ENCODE measurements around the gene HDAC4. TPM values are rescaled to one million over a fixed set of nuclear protein-coding genes. Genes with fewer than 3 reads are reported as not detected.

Gene HDAC4
- total and polyA plus RNA-seq, 2 experiments from 2014 or later = 8.1 to 41.8 TPM

- Histone ChIP-seq H3K9me2 (ENCODE audit: insufficient read depth) (no peaks in the 10 kb centered on the region), H3K4me3 (no peak overlapping the region), H3K4me1 (ENCODE audit: insufficient read depth) (0 out of 2 replicates have a peak, but pooled peaks cover 5% of the 10 kb centered on the region), H3K79me2 (replicated peaks; ENCODE audit: insufficient read depth) (no peaks in the 10 kb centered on the region), H4K20me1 (replicated peaks; ENCODE audit: insufficient read depth) (no peaks in the 10 kb centered on the region), H3F3A (replicated peaks; ENCODE audit: low read depth) (no peaks in the 10 kb centered on the region), H3K4me2 (no peak overlapping the region), H3K27me3 (ENCODE audit: insufficient read depth) (no peaks in the 10 kb centered on the region), H3K36me3 (ENCODE audit: insufficient read depth) (no peaks in the 10 kb centered on the region), H2AFZ (no peak overlapping the region), H3K27ac (ENCODE audit: low read depth) (no peak overlapping the region)
- ATAC-seq (no peak), DNase-seq (ENCODE audit: low spot score) (no peak)
- no peak overlapping the region for H3K4me3 Mint-ChIP-seq
- peaks cover 16% of the 10 kb centered on the region for H3K9me3 Mint-ChIP-seq
- H3K27me3 Mint-ChIP-seq (ENCODE audit: insufficient read depth, low read depth, poor library complexity) = peaks cover 16% of the 10 kb centered on the region
- TF ChIP-seq POLR2AphosphoS5 (IDR thresholded peaks at IDR 0.05; ENCODE audit: low read depth) = no peak
- TF ChIP-seq ZNF331 (CRISPR knock-in tag; IDR thresholded peaks at IDR 0.05; ENCODE audit: low read depth) = no peak
- no peak for TF ChIP-seq CTCF (conservative IDR thresholded peaks at IDR 0.05; ENCODE audit: low read depth in 2 of 2)
- TF ChIP-seq ZNF114 (CRISPR knock-in tag; IDR thresholded peaks at IDR 0.05) = no peak
- TF ChIP-seq ETS1 (IDR thresholded peaks at IDR 0.05) = no peak
- TF ChIP-seq NANOG (IDR thresholded peaks at IDR 0.05; ENCODE audit: borderline replicate concordance) = no peak
- no peak for TF ChIP-seq ZNF462 (CRISPR knock-in tag; IDR thresholded peaks at IDR 0.05)
- TF ChIP-seq EZH2 (IDR thresholded peaks at IDR 0.05; ENCODE audit: low read depth, unreplicated experiment) = no peak
- no peak for TF ChIP-seq JUNB (IDR thresholded peaks at IDR 0.05; ENCODE audit: unreplicated experiment)
- TF ChIP-seq EZH2phosphoT487 (IDR thresholded peaks at IDR 0.05; ENCODE audit: unreplicated experiment) = no peak
- no peak for TF ChIP-seq STAT1 (IDR thresholded peaks at IDR 0.05; ENCODE audit: unreplicated experiment)
- TF ChIP-seq CREB1 (CRISPR knock-in tag; IDR thresholded peaks at IDR 0.05; ENCODE audit: low read depth) = no peak
- TF ChIP-seq REST (IDR thresholded peaks at IDR 0.05; ENCODE audit: unreplicated experiment) = no peak
- peaks cover 28% of the 10 kb centered on the region for H3K4me1 Mint-ChIP-seq
- H3K27ac Mint-ChIP-seq = no peak overlapping the region
- no peaks in the 10 kb centered on the region; the same call in 2 of the 3 replicates for H3K36me3 Mint-ChIP-seq (ENCODE audit: low read depth)
Measured at GRCh38 chr2:239443666-239444567, 43.1 kb upstream of the HDAC4 start.

Measured in GM23338 (cell line).